Osteoblast (primary cell): ENCODE measurements around the gene TRPM7. TPM values are rescaled to one million over a fixed set of nuclear protein-coding genes. Genes with fewer than 3 reads are reported as not detected.

Source experiments
- DNase-seq: peaks from one replicate; pipeline ENCODE4 v3.0.0; 2011; ENCODE audit warnings: low spot score, mixed read lengths; ENCODE audit not compliant: insufficient read length; ENCODE audit errors: missing footprints
- H2AFZ ChIP-seq: 2 replicates; pipeline ENCODE4 v1.6.0; 2011; ENCODE audit warnings: mild to moderate bottlenecking, low read length
- H3K27ac ChIP-seq: 2 replicates; pipeline ENCODE4 v1.5.1; 2011; ENCODE audit warnings: mild to moderate bottlenecking, low read depth, low read length, moderate library complexity
- H3K27me3 ChIP-seq: 2 replicates; pipeline ENCODE4 v1.6.0; 2012; ENCODE audit warnings: mild to moderate bottlenecking, control low read depth, inconsistent platforms, low read length, moderate library complexity; ENCODE audit not compliant: insufficient read depth
- H3K36me3 ChIP-seq: 2 replicates; pipeline ENCODE4 v1.5.1; 2011; ENCODE audit warnings: mild to moderate bottlenecking, low read length, control low read depth, moderate library complexity; ENCODE audit not compliant: insufficient read depth
- H3K4me1 ChIP-seq: 2 replicates; pipeline ENCODE4 v1.5.1; 2011; ENCODE audit warnings: mild to moderate bottlenecking, low read length, control low read depth, moderate library complexity; ENCODE audit not compliant: insufficient read depth
- H3K4me2 ChIP-seq: 2 replicates; pipeline ENCODE4 v1.6.0; 2011; ENCODE audit warnings: mild to moderate bottlenecking, low read length; ENCODE audit not compliant: insufficient read depth
- H3K4me3 ChIP-seq: fragments of 200-600 bp; sonication (generic); 3 replicates; pipeline ENCODE4 v1.5.1; 2012; ENCODE audit warnings: mild to moderate bottlenecking, low read length, inconsistent platforms; ENCODE audit not compliant: insufficient read depth
- H3K79me2 ChIP-seq: 2 replicates; pipeline ENCODE4 v1.6.0; 2012; ENCODE audit warnings: mild to moderate bottlenecking, low read length, control low read depth, inconsistent platforms; ENCODE audit not compliant: insufficient read depth
- H3K9me3 ChIP-seq: 2 replicates; pipeline ENCODE4 v1.5.1; 2011; ENCODE audit warnings: low read depth, low read length, control low read depth
- H4K20me1 ChIP-seq: 2 replicates; pipeline ENCODE4 v1.6.0; 2012; ENCODE audit warnings: mild to moderate bottlenecking, low read length, control low read depth; ENCODE audit not compliant: insufficient read depth
- CTCF ChIP-seq: IDR thresholded peaks from 2 replicates; pipeline ENCODE4 v1.5.1; 2011; ENCODE audit warnings: mild to moderate bottlenecking, low read depth, low read length, moderate library complexity; ENCODE audit errors: extremely low read depth
- small RNA-seq: library from RNA; depleted of rRNA; stranded (forward); fragments of <200 nt; gene quantifications from one replicate; pipeline ENCODE3, GENCODE V24; 2012
- total RNA-seq: library from RNA; depleted of rRNA; stranded (reverse); fragments of >200 nt; gene quantifications from 2 replicates; pipeline ENCODE4 v1.2.3, GENCODE V29; 2012

The TRPM7 gene
- total RNA-seq, 1 donor: 116 TPM

- Histone ChIP-seq H3K9me3 (no peaks in the 10 kb centered on the region), H3K27ac (no peak overlapping the region), H4K20me1 (no peaks in the 10 kb centered on the region), H3K36me3 (no peaks in the 10 kb centered on the region), H3K4me2 (no peak overlapping the region), H3K27me3 (no peaks in the 10 kb centered on the region), H3K4me3 (no peak overlapping the region), H3K79me2 (no peaks in the 10 kb centered on the region), H3K4me1 (no peaks in the 10 kb centered on the region), H2AFZ (peak overlapping the region; percentile 23)
- no peak for TF ChIP-seq CTCF
- DNase-seq: no peak
Observed at GRCh38 chr15:50523851-50524251, 162.7 kb downstream of the TRPM7 start.

GRCh38 chr15:50519740-50520425, 166.7 kb downstream of the TRPM7 start:
- Histone ChIP-seq H3K4me1 (no peaks in the 10 kb centered on the region), H4K20me1 (no peaks in the 10 kb centered on the region), H3K27ac (no peak overlapping the region), H3K79me2 (no peaks in the 10 kb centered on the region), H3K4me2 (no peak overlapping the region), H3K4me3 (no peak overlapping the region), H2AFZ (no peak overlapping the region), H3K36me3 (no peaks in the 10 kb centered on the region), H3K9me3 (no peaks in the 10 kb centered on the region), H3K27me3 (no peaks in the 10 kb centered on the region)
- DNase-seq: no peak
- no peak for TF ChIP-seq CTCF

- Histone ChIP-seq H3K79me2 (no peaks in the 10 kb centered on the region), H4K20me1 (no peaks in the 10 kb centered on the region), H3K27me3 (no peaks in the 10 kb centered on the region), H3K4me2 (no peak overlapping the region), H2AFZ (no peak overlapping the region), H3K9me3 (no peaks in the 10 kb centered on the region), H3K36me3 (no peaks in the 10 kb centered on the region), H3K4me3 (no peak overlapping the region), H3K27ac (no peak overlapping the region), H3K4me1 (no peaks in the 10 kb centered on the region)
- DNase-seq: no peak
- no peak for TF ChIP-seq CTCF
Observed at GRCh38 chr15:50513001-50513400, 173.6 kb downstream of the TRPM7 start.

Small RNA genes within 50 kb of the gene (small RNA-seq; reads per million reads assigned to genes)
- not detected for gene RN7SL354P

Other genes with a start within 250 kb of the TRPM7 start
- gene USP50, start 140.1 kb downstream of the TRPM7 start, total RNA-seq: 1.1 and 1.8 TPM in 2 replicates
- gene SPPL2A, start 78.9 kb upstream of the TRPM7 start, total RNA-seq: 81.3 and 87.6 TPM in 2 replicates
- 19.2 and 23.3 TPM in 2 replicates for gene AP4E1, start 221.9 kb upstream of the TRPM7 start, total RNA-seq